ENCODE results near the gene RPGR.

DNA sequence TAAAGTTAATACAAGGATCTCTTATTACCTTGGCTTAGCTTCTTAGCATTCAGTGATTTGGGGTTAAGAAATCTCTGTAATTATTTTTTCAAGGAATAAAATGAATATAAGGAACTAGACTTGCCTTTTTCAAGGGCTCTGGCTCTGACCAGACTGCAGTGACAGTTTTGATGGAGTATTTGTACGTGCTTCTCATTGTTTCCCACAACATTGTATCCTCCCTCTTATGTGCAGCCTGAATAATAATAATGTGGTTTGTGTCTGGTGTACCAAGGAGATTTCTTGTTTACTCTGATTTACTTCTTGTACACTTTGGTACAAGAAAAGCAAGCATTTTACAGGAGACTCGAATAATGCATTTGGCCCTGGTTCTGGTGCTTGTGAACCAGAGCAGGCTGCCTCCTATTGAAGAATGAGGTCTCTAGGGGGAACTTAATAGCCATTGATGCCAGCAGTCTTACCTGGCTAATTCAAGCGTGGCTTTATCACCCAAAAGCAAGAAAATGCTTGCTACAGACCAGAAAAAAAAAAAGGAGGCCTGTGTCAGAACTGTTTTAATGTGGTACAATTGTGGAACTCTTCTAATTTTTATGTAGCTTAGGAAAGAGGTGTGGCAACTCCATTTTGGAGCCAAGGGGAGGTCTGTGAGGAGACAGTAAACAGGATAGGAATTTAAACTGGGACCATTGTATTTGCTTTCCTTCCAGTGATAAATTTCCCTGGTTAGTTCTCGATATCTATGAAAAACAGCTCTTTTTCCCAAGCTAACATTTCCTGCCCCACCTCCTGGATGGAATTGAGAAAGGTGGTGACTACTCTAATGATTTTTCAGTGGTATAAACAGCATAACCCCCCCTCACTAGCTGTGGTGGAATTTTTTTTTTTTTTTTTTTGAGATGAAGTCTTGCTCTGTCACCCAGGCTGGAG lies 30.7 kb upstream of the RPGR start:
- TF ChIP-seq, protein P1, sequence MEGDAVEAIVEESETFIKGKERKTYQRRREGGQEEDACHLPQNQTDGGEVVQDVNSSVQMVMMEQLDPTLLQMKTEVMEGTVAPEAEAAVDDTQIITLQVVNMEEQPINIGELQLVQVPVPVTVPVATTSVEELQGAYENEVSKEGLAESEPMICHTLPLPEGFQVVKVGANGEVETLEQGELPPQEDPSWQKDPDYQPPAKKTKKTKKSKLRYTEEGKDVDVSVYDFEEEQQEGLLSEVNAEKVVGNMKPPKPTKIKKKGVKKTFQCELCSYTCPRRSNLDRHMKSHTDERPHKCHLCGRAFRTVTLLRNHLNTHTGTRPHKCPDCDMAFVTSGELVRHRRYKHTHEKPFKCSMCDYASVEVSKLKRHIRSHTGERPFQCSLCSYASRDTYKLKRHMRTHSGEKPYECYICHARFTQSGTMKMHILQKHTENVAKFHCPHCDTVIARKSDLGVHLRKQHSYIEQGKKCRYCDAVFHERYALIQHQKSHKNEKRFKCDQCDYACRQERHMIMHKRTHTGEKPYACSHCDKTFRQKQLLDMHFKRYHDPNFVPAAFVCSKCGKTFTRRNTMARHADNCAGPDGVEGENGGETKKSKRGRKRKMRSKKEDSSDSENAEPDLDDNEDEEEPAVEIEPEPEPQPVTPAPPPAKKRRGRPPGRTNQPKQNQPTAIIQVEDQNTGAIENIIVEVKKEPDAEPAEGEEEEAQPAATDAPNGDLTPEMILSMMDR (IDR thresholded peaks at IDR 0.05; ENCODE audit: low read length) = no peak
- TF ChIP-seq EZH2 (IDR thresholded peaks at IDR 0.05; ENCODE audit: borderline replicate concordance, low read length) = no peak

Data from OCI-LY1 (cell line).